ENCODE measurements around the gene FBXO9. TPM values are rescaled to one million over a fixed set of nuclear protein-coding genes. Genes with fewer than 3 reads are reported as not detected.

Gene FBXO9
- total RNA-seq, 4 donors from 2014 or later: 50.6 to 71.8 (median 66.7) TPM

GRCh38 chr6:53134601-53135235 lies 69.5 kb downstream of the FBXO9 start:
- Histone ChIP-seq H3K4me3 (no peak overlapping the region), H3K27ac (no peak overlapping the region), H3K36me3 (no peaks in the 10 kb centered on the region), H3K27me3 (no peaks in the 10 kb centered on the region), H3K4me1 (no peaks in the 10 kb centered on the region), H3K9me3 (no peaks in the 10 kb centered on the region)
- no peak for TF ChIP-seq POLR2A (IDR thresholded peaks at IDR 0.05)
- no peak for TF ChIP-seq CTCF (IDR thresholded peaks at IDR 0.05)
- TF ChIP-seq EP300 (IDR thresholded peaks at IDR 0.05): no peak
- no peak for DNase-seq (ENCODE audit: low spot score in 2 of 2)
- 52 to 66% methylated on average over 8 of the region's 8 CpGs for WGBS, 2 donors

- DNase-seq (ENCODE audit: low spot score in 2 of 2): no peak
- no peak overlapping the region for H3K27ac ChIP-seq
- H3K36me3 ChIP-seq: no peaks in the 10 kb centered on the region
- no peak overlapping the region for H3K4me3 ChIP-seq
- H3K9me3 ChIP-seq: no peaks in the 10 kb centered on the region
- 78 to 80% methylated on average over 3 of the region's 3 CpGs for WGBS, 2 donors
- no peaks in the 10 kb centered on the region for H3K27me3 ChIP-seq
- H3K4me1 ChIP-seq: no peaks in the 10 kb centered on the region
- TF ChIP-seq POLR2A (IDR thresholded peaks at IDR 0.05) (no peak), EP300 (IDR thresholded peaks at IDR 0.05) (no peak), CTCF (IDR thresholded peaks at IDR 0.05) (no peak)
Measured at GRCh38 chr6:53136000-53136609, 70.9 kb downstream of the FBXO9 start.

- no peaks in the 10 kb centered on the region for H3K27me3 ChIP-seq
Measured at GRCh38 chr6:53139841-53140413, 74.7 kb downstream of the FBXO9 start.

GRCh38 chr6:53142810-53143209 lies 77.6 kb downstream of the FBXO9 start:
- WGBS, 2 donors: 61 to 62% methylated on average over 3 of the region's 3 CpGs
- no peak for DNase-seq (ENCODE audit: low spot score in 2 of 2)
- H3K27ac ChIP-seq: no peak overlapping the region

More at GRCh38 chr6:53139841-53140413, 74.7 kb downstream of the FBXO9 start:
- 68 to 74% methylated on average over 4 of the region's 4 CpGs for WGBS, 2 donors
- no peaks in the 10 kb centered on the region for H3K9me3 ChIP-seq
- H3K4me3 ChIP-seq: no peak overlapping the region
- no peaks in the 10 kb centered on the region for H3K36me3 ChIP-seq
- TF ChIP-seq EP300 (IDR thresholded peaks at IDR 0.05) (no peak), CTCF (IDR thresholded peaks at IDR 0.05) (no peak), POLR2A (IDR thresholded peaks at IDR 0.05) (no peak)
- no peak overlapping the region for H3K27ac ChIP-seq
- no peak for DNase-seq (ENCODE audit: low spot score in 2 of 2)
- no peaks in the 10 kb centered on the region for H3K4me1 ChIP-seq

More at GRCh38 chr6:53142810-53143209, 77.6 kb downstream of the FBXO9 start:
- Histone ChIP-seq H3K9me3 (no peaks in the 10 kb centered on the region), H3K36me3 (no peaks in the 10 kb centered on the region), H3K4me3 (no peak overlapping the region), H3K27me3 (no peaks in the 10 kb centered on the region), H3K4me1 (no peaks in the 10 kb centered on the region)
- TF ChIP-seq EP300 (IDR thresholded peaks at IDR 0.05) (no peak), CTCF (IDR thresholded peaks at IDR 0.05) (no peak), POLR2A (IDR thresholded peaks at IDR 0.05) (no peak)

Measured in tibial nerve (tissue), 4 donors.